Fibroblast of skin of back (primary cell): ENCODE results near the gene TCEA2. TPM values are rescaled to one million over a fixed set of nuclear protein-coding genes. Genes with fewer than 3 reads are reported as not detected.

Experiments
- DNase-seq: peaks from one replicate; pipeline ENCODE4 v3.0.0-alpha.2; 2013
- polyA plus RNA-seq, 2 experiments: library from polyadenylated mRNA; unstranded; fragments of 120-200 nt; gene quantifications; one replicate each; pipeline ENCODE4 v1.2.1, GENCODE V29; 2013; ENCODE audit not compliant: insufficient read length in 2 of 2

TCEA2 gene
- 43.7 TPM for polyA plus RNA-seq (2013, experiment 1 of 2; ENCODE audit: insufficient read length)
- polyA plus RNA-seq (2013, experiment 2 of 2; ENCODE audit: insufficient read length), result 47.7 TPM

DNA sequence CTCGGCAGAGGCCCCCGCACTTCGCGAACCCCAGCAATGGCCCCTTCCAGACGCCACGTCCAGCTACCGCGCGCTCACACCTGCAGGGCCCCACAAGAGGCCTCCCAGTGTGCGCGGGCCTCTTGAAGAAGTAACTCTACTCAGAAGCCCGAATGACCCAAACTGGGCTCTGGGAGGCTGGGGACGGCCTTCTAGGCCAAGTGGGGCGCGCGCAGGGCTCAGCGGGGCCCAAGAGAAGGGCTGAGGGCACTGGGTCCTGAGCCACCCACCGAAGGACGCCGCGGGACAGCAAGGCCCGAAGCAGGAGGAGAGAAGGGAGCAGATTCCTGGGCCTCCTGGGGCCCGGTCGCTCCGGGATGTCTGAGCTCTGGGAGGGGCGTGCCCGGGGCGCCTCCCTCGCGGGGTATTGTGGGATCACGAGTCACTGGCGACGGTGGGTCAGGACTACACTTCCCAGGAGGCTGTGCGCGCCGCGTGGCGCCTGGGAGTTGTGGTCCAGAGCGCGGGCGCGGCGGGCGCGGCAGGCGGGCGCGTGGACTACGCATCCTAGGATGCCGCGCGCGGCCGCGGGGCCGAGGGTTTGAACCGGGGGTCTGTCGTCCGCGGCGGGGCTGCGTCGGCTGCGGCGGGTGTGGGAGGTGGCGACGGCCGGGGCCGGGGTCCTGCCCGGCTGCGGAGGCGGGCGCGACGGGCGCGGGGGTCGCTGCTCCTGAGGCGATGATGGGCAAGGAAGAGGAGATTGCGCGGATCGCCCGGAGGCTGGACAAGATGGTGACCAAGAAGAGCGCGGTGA, at the start of gene TCEA2:
Gene TCEA2, plus strand, starts transcription at position 603 of the 793 bp plus-strand sequence. Its CDS starts 115 bp downstream, at position 718.
- peak; percentile 96 for DNase-seq

DNA sequence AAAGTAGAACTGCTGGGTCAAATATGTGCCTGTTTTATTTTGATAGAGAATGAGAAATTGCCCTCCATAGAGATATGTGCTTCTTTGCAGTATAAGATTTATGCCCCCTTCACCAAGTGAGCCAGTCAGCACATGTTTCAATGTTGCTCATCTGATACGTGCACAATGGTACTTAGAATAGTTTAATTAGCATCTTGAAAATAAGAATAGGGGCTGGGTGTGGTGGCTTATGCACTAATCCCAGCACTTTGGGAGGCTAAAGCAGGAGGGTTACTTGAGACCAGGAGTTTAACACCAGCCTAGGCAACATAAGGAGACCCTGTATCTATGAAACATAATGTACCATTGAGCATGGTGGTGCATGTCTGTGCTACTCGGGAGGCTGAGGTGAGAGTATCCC, 47.4 kb upstream of the TCEA2 start:
- no peak for DNase-seq

DNA sequence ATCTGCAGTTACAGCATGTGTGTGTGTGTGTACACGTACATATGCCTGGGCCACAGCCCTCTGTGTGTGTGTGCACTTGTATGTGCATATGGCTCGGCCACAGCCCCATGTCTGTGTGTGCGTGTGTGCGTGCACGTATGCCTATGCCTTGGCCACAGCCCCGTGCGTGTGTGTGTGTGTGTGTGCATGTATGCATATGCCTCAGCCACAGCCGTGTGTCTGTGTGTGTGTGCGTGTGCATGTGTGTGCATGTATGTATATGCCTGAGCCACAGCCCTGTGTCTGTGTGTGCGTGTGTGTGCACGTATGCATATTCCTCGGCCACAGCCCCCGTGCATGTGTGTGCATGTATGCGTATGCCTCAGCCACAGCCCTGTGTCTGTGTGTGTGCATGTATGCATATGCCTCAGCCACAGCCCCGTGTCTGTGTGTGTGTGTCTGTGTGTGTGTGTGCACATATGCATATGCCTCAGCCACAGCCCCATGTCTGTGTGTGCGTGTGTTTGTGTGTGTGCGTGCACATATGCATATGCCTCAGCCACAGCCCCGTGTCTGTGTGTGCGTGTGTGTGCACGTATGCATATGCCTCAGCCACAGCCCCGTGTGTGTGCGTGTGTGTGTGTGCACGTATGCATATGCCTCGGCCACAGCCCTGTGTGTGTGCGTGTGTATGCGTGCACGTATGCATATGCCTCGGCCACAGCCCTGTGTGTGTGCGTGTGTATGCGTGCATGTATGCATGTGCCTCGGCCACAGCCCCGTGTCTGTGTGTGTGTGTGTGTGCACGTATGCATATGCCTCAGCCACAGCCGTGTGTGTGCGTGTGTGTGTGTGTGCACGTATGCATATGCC, 41.6 kb upstream of the TCEA2 start:
- DNase-seq, result no peak

DNA sequence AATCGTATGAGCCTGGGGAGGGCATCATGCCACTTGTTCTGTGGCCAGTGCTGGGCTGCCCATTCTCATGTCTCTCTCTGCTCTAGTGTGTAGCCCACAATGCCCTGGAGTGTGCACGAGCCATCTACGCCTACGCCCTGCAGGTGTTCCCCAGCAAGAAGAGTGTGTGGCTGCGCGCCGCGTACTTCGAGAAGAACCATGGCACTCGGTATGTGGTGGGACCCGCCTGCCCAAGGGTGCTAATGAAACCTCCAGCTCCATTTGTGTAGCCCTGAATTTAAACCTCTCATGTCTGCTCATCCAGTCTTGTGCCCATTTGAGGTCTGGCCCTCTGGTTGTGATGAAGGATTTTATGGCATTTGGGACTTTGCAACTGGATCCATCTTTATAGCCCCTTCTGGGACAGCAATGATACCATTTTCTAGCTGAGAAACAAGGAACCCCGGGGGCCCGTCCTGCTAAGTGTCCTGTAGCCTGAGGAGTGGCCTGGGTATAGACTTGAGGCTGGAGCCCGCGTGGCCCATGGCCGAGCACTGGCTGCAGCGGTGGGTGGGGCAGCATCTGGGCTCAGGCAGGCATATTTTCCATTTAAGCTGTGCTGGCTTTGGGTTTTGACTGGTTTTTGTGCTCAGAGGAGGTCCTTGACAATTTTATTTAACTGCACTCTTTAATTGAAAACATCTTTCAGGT, 40.2 kb upstream of the TCEA2 start:
- no peak for DNase-seq

DNA sequence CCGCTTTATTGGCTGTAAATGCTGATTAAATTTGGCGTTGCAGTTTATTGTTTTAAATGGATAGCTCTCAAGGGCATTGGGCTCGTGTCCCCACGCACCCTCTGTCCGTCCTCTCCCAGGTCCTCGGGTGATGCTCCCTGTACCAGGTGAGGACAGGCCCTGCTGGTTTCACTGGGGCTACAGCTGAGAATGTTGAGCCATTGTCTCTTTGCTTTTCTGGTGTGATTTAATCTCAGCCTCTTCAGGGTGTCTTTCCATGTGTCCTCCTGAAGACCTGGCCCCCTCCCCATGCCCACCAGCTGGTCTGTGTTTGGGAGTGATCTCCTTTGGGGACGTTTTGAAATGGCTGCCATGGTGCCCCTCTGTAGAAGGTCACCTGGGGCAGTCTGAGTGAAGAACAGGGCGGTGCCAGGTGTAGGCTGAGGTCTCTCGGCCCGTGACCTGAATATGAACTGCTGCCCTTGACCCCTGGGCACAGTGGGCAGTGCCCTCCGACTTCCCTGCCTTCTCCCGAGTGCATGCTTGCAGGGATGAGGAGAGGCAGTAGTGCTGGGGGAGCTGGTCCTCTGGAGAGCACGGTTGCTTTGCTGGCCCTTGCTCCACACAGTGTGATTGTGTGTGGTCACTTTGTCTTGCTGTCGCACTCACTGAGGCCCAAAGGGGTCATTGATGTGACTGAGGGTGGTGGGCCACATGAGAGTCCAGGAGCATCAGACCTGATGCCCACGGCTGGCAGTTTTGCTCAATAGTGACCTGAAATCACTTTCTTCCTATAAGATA, 39.4 kb upstream of the TCEA2 start:
- DNase-seq, result no peak

DNA sequence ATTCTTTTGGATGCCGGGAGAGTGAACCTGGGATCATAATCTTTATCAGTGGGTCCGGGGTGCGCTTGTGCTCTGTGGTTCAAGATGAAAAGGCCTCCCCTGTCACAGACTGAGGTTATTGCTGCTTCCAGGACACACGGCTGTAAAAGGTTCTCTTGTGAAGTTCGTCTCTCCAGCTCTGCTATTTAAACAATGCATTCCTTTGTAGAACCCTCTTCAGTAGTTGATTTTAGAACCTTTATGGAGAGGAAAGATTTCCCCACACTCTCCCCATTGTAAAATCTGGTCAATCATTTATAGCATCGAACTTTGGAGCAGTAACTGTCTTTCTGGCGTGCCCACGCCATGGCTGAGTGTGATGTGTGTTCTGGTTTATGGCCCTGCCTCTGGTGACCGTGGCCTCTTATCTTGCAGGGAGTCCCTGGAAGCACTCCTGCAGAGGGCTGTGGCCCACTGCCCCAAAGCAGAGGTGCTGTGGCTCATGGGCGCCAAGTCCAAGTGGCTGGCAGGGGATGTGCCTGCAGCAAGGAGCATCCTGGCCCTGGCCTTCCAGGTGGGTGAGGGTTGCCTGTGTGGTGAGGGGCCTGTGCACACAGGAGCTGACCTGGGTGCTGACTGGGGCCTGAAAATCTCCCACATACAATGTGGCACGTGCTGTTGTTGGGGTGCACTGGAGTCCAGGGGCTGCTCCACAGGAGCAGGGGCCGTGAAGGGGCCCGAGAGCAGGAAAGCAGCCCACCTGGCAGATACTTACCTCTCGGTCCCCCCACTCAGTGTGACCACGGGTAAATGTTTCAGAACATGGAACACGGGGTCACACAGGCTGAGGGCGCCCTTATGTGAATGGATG, 38.6 kb upstream of the TCEA2 start:
- no peak for DNase-seq

DNA sequence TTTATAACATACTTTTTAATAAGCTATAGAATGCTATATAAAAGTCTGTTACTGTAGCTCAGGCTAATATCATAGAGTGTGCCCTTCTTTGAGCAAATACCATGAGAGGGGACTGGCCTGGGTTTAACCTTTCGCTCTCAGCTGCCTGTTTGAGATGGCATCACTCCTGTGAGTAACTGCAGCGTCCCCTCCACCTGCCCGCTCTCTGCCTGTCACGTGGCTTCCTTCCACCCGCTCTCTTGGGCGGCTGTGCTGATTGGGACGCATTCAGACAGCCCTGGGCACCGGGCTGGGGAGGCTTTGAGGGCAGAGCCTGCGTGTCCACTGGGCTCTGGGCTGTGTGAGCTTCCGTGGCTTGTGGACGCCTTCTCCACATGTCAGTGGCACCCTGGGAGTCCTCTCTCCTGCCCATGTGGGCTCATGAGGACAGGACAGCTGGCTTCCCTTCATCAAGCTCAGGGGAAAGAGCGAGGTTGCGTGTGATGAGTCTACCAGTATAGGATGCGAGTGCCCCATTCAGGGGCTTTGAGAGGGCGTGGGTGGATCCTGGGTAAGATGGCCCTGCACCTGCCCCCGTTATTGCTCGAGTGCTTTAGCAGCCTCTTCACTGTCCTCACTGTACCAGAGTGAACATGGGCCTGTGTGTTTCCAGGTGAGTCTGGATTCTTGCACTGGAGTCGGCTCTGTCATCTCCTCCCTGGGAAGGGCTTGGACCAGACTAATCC, 37.7 kb upstream of the TCEA2 start:
- no peak for DNase-seq

DNA sequence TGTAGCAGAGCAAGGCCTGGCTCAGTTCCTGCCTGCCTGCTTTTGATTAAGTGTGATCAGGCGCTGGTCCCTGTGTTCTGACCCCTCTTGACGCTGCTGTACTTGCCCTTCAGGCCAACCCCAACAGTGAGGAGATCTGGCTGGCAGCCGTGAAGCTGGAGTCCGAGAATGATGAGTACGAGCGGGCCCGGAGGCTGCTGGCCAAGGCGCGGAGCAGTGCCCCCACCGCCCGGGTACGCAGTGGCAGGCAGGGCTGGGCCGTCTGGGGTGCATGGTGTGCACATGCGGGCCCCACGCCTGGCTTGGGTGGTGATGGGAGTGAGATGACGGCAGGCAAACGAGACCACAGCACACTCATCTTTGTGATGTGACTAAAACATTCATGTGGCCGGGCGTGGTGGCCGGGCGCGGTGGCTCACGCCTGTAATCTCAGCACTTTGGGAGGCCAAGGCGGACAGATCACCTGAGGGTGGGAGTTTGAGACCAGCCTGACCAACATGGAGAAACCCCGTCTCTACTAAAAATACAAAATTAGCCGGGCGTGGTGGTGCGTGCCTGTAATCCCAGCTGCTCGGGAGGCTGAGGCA, 37.1 kb upstream of the TCEA2 start:
- DNase-seq, result no peak

DNA sequence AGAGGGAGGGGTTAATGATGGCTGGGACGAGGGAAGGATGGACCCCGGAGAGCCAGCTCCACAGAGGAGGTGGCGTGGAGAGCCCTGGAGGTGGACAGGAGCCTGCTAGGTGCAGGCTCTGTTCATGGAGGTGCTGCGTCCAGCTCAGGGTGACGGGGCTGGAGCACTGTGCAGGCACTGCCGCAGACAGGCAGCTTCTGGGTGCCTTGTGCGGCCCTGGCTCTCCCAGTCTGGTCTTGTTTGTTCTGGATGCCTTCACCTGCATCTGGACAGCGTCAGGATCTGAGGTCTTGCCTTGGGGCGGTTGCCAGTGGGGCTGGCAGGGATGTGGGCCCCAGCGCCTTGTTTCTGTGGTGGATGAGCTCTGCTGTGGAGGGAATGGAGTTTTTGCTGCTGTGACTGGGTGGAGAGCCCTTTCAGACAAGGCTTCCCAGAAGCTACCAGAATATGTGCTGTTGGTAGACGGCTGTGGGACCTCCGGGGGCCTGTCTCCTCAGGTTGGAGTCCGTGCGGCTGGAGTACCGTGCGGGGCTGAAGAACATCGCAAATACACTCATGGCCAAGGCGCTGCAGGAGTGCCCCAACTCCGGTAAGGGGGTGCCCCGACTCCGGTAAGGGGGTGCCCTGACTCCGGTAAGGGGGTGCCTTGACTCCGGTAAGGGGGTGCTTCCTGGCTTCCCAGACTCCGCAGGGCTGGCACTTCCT, 34.9 kb upstream of the TCEA2 start:
- no peak for DNase-seq

DNA sequence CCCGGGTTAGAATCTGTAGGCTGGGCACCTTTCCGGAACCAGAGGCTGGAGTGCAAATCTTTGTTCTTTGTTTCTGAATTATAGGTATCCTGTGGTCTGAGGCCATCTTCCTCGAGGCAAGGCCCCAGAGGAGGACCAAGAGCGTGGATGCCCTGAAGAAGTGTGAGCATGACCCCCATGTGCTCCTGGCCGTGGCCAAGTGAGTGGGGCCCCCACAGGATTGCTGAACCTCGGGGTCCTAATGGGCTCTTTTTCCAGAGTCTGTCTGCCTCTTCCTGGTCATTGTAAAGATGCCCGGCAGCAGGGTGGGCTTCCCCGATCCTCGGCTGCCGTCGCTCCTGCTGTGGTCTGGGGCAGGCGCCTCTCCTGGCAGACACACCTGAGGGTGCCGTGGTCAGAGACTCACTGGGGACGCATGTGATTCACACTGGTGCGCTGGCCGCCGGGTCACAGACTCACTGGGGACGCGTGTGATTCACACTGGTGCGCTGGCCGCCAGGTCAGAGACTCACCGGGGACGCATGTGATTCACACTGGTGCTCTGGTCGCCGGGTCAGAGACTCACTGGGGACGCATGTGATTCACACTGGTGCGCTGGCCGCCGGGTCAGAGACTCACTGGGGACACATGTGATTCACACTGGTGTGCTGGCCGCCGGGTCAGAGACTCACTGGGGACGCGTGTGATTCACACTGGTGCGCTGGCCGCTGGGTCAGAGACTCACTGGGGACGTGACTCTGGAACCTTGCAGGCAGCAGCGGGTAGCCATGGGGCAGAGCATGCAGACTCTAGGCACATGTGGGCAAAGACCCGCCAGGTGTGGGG, 33.5 kb upstream of the TCEA2 start:
- no peak for DNase-seq

DNA sequence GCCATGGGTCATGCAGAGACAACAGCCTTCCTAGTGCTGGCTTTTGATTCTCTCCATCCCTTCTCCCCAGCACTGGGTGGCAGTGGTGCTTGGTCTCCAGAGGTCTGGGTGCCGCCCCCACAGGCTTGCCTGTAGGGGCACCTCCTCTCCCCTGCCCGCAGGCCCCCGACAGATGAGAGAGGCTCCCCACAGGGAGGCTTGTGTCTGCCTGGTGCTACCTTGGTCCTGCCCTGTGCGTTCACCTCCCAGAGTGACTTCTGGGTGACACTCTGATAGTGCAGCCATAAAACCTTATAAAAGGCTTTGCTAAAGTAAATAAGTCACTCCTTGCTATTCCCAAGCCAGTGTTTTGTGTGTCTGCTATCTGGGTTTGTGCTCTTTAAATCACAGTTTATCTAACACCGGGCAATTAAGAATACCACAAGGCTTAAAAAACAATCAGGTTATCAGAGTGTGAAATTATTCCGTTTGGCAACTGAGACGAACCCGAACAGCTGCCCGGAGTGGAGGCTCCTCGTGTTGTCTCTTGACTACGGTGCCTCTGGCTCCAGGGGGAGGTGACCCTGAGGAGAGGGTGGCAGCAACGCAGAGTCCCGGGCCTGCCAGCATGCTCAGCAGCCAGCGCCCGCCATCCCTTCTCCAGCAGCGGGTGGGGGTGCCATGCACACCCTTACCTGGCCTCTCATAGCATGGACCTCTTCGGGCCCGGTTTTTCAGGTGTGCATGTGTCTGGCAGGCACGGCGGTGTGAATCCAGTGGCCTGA, 32.4 kb upstream of the TCEA2 start:
- DNase-seq, result no peak

DNA sequence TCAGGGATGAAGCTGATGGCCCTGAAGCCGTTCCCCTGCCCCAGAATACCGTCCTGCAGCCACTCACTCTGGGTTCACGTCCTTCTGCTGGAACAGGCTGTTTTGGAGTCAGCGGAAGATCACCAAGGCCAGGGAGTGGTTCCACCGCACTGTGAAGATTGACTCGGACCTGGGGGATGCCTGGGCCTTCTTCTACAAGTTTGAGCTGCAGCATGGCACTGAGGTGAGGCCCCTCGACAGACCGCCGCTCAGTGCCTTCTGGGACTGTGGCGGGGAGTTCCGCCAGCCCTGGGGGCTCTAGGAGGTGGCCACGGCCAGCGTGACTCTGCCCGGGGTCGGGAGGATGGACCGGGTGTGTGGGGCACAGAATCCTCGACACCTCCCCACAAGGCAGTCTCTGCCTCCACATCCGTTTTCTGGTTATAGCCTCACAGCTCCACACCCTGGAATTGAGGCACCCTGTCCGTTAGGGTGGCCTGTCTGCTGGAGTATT, 31.1 kb upstream of the TCEA2 start:
- DNase-seq, result no peak

DNA sequence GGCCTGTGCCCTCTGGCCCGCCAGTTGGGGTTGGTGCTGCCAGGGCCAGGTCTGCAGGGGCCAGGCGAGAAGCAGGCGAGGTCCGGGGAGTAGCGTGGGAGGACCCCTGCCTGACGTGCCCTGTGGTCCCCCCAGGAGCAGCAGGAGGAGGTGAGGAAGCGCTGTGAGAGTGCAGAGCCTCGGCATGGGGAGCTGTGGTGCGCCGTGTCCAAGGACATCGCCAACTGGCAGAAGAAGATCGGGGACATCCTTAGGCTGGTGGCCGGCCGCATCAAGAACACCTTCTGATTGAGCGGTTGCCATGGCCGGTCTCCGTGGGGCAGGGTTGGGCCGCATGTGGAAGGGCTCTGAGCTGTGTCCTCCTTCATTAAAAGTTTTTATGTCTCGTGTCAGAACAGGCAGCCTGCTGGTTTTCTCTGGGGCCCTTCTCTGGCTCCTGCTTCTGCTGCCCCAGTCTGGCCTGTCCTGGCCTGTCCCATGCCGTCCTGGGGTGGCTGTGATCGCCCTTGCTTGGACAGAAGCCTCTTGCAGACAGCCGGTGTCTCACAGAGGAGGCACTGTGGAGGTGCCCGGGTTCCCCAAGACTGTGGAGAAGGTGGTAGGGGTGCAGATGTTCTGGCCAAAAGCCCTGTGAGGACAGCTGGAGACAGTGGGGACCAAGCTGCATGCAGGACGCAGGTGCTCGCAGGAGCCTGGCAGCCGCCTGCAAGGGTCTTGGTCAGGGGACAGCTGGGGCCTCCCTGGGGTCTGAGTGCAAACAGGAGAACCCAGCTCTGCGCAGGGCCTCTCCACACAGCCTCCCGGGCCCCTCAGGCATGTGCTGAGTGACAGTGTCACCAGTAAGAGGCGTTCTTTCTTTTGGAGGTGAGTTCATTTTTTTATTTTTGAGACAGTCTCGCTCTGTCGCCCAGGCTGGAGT, 30.0 kb upstream of the TCEA2 start:
- DNase-seq, result no peak

DNA sequence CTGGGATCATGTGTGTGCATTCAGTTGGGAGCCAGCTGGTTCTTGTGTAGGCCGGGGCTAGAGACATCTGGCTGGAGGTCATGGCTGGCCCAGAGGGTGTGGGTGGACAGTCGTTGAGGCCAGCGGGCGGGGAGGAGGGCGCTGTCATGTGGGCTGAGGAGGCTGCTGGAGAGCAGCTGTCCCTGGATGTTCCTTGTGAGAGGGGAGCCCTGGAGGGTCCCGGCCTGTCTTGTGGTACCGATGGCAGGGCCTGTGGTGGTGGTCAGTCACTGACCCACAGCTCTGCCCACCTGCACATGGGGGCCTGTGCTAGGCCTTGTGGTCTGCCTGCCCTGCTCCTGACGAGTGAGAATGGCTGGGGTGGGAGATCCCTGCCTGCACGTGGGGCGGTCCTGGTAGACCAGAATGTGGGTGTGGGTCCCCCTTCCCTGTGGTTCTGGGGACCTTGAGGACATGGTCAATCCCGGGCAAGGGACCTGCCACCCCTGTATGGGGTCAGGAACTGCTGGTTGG, 29.0 kb upstream of the TCEA2 start:
- no peak for DNase-seq

DNA sequence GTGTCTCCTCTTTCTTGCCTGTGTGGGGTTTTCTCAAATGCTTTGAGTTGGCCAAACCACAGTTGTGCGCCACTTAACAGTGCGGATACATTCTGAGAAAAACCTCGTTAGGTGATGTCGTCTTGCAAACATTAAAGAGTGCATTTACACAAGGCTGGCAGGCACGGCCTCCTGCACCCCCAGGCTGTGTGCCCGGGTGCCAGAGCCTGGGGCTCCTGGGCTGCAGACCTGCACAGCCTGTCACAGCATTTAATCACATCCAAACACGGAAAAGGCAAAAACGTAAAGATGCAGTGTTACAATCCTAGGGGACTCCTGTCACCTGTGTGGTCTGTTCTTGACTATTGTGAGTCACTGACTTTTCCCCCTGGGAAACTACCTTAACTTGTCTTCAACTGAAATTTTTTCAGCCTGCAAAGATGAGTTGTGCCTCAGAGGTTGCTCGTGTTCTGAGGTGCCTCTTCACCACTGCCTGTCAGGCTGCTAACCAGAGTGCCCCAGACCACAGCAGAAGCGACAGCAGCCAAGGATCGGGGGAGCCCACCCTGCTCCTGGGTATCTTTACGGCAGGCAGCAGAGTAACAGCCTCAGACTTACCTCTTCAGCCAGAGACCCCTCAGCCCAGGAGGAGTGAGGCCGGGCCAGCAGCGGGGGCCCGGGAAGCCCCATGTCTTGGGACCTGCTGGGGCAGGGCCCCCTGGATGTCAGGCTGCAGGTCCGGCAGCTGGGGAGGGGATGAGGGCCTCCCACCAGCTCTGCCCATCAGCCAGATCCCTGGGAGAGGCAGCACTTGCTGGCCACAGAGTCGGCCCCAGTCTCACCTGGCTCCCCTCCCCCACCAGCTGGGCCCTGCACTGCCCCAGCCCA, 27.7 kb upstream of the TCEA2 start:
- DNase-seq, result no peak
